ENCODE measurements around the gene SUZ12. TPM values are rescaled to one million over a fixed set of nuclear protein-coding genes. Genes with fewer than 3 reads are reported as not detected.
A peak's percentile ranks its signal among the peaks of the same experiment; 100 is the strongest.

Gene SUZ12
- total and polyA plus RNA-seq, 2 donors from 2014 or later: 10.2 to 23.5 TPM

DNA sequence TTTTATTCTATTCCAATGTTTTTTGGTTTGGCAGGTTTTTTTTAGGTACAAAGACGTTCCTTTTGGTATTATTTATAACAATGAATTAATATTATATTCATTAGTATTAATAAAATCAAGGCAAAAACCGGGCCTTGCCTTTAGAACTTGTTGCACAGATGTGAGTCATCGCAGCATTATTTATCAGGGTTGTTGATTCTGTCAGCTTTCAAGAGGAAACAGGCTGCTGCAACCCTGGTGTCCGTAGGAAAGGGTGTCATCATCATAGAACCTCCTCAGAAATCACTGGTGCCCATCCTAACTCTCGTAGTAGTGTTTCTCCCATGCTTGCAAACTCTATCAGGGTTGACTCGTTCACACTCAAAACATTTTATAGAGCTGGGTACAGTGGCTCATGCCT is 60.2 kb downstream of the SUZ12 start:
- Histone ChIP-seq H3K9ac (ENCODE audit: low read length in 3 of 3) (no peak overlapping the region), H3K36me3 (ENCODE audit: control insufficient read depth in 2 of 3, insufficient read depth in 3 of 3, low read length in 3 of 3) (peaks cover 9 to 16% (median 12%) of the 10 kb centered on the region in 3 donors), H3K27ac (ENCODE audit: low read depth in 2 of 2, low read length in 2 of 2) (no peak overlapping the region), H3K4me1 (ENCODE audit: control insufficient read depth in 2 of 3, insufficient read depth in 2 of 3, low read depth in 1 of 3, low read length in 3 of 3) (no peaks in the 10 kb centered on the region), H3K9me3 (ENCODE audit: control insufficient read depth in 2 of 3, insufficient read depth in 1 of 3, low read length in 3 of 3) (no peaks in the 10 kb centered on the region), H3K4me3 (ENCODE audit: low read length in 3 of 3) (no peak overlapping the region), H3K27me3 (ENCODE audit: control insufficient read depth, insufficient read depth, low read length) (no peaks in the 10 kb centered on the region)
- DNase-seq (no peak), FAIRE-seq (no peak)
- TF ChIP-seq, protein P1, sequence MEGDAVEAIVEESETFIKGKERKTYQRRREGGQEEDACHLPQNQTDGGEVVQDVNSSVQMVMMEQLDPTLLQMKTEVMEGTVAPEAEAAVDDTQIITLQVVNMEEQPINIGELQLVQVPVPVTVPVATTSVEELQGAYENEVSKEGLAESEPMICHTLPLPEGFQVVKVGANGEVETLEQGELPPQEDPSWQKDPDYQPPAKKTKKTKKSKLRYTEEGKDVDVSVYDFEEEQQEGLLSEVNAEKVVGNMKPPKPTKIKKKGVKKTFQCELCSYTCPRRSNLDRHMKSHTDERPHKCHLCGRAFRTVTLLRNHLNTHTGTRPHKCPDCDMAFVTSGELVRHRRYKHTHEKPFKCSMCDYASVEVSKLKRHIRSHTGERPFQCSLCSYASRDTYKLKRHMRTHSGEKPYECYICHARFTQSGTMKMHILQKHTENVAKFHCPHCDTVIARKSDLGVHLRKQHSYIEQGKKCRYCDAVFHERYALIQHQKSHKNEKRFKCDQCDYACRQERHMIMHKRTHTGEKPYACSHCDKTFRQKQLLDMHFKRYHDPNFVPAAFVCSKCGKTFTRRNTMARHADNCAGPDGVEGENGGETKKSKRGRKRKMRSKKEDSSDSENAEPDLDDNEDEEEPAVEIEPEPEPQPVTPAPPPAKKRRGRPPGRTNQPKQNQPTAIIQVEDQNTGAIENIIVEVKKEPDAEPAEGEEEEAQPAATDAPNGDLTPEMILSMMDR (IDR thresholded peaks at IDR 0.05; ENCODE audit: borderline replicate concordance, extremely low read depth, insufficient read depth): no peak
- intact Hi-C loops (cut with DNase I): no loop called here

DNA sequence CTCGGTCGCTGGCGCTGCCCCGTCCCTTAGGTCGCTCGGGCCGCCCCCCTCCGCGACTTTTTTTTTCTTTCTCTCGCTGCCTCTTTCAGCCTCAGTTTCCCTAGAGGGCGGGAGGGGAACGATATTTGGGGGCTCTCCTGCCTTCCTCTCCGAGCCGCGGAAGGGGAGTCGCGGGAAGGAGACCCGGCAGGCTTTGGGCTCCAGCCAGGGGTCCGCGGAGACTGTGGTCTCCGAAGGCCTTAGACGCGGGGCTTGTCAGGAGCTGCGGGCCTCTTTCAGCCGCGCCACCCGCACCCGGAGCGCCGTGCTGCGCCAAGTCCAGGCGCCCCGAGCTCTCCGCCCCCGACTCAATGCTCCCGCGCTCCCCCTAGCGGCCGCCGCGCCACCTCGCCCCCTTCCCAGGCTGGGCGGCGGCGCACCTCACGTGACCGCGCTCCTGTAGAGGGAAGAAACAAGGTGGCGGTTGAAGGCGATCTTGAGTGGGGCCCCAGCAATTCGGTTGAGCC is 70.2 kb downstream of the SUZ12 start, which contains the start of gene LRRC37B:
TSS of gene LRRC37B (plus strand) at position 427 of the 506 bp plus-strand sequence. CDS start 14,010 bp downstream, outside the sequence.
- Histone ChIP-seq H3K9me3 (ENCODE audit: control insufficient read depth in 2 of 3, insufficient read depth in 1 of 3, low read length in 3 of 3) (no peaks in the 10 kb centered on the region), H3K36me3 (ENCODE audit: control insufficient read depth in 2 of 3, insufficient read depth in 3 of 3, low read length in 3 of 3) (peaks cover 0 to 2% (median 0%) of the 10 kb centered on the region in 3 donors), H3K4me1 (ENCODE audit: control insufficient read depth in 2 of 3, insufficient read depth in 2 of 3, low read depth in 1 of 3, low read length in 3 of 3) (peaks cover 0 to 5% (median 0%) of the 10 kb centered on the region in 3 donors), H3K4me3 (ENCODE audit: low read length in 3 of 3) (peak within 1 kb of the TSS; percentile 95 to 100 (median 99)), H3K27me3 (ENCODE audit: control insufficient read depth, insufficient read depth, low read length) (no peaks in the 10 kb centered on the region), H3K9ac (ENCODE audit: low read length in 3 of 3) (peak within 1 kb of the TSS; percentile 84 to 97 (median 97)), H3K27ac (ENCODE audit: low read depth in 2 of 2, low read length in 2 of 2) (peak within 1 kb of the TSS in 1 of 2 donors; percentile 69)
- TF ChIP-seq, protein P1 (IDR thresholded peaks at IDR 0.05; ENCODE audit: borderline replicate concordance, extremely low read depth, insufficient read depth): peak; percentile 92
- intact Hi-C loops (cut with DNase I): no loop called here
- FAIRE-seq (no peak), DNase-seq (peak; percentile 91 to 96 (median 93))

DNA sequence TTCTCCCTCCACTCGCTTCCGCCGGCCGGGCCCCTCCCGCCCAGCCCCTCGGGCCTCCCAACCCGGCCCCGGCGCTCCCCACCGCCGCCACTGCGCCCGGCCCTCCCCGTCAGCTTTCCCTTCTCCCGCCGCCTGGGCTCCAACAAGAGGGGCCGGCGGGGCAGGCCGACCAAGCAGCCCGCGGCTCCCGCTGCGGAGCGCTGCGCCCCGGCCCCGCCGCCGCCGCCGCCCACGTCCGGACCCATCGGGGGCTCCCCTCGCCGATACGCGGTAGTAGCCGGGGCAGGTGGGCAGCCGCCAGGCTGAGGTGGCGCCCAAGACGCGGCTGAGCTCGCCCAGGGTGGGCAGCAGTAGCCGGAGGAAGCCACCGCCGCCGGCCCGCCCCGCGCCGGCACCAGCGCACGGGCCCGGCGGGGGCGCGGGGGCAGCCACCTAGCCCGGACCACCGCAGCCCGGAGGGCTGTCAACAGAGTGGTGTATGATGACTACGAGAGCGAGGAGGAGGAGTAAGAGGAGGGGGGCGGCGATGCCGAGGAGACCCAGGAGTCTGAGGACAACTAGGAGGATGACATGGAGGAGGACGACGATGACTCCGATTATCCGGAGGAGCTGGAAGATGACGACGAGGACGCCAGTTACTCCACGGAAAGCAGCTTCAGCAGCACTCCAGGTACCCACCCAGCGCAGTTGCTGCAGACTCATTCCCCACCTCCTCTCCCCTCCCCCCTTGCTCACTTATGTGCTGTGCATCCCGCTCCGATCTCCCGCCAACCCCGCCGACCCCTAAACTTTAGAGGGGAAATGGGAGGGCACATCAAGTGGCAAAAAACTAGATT is 70.9 kb downstream of the SUZ12 start:
- peak overlapping the region in 1 of 2 donors; percentile 69 for H3K27ac ChIP-seq (ENCODE audit: low read depth in 2 of 2, low read length in 2 of 2)
- no peaks in the 10 kb centered on the region for H3K9me3 ChIP-seq (ENCODE audit: control insufficient read depth in 2 of 3, insufficient read depth in 1 of 3, low read length in 3 of 3)
- no peaks in the 10 kb centered on the region for H3K27me3 ChIP-seq (ENCODE audit: control insufficient read depth, insufficient read depth, low read length)
- no peaks in the 10 kb centered on the region for H3K36me3 ChIP-seq (ENCODE audit: control insufficient read depth in 2 of 3, insufficient read depth in 3 of 3, low read length in 3 of 3)
- peak overlapping the region; percentile 95 to 100 (median 99) for H3K4me3 ChIP-seq (ENCODE audit: low read length in 3 of 3)
- DNase-seq (peak; percentile 52 to 79 (median 71)), FAIRE-seq (no peak)
- TF ChIP-seq, protein P1 (IDR thresholded peaks at IDR 0.05; ENCODE audit: borderline replicate concordance, extremely low read depth, insufficient read depth): no peak
- peak overlapping the region; percentile 84 to 97 (median 97) for H3K9ac ChIP-seq (ENCODE audit: low read length in 3 of 3)
- peaks cover 0 to 5% (median 0%) of the 10 kb centered on the region in 3 donors for H3K4me1 ChIP-seq (ENCODE audit: control insufficient read depth in 2 of 3, insufficient read depth in 2 of 3, low read depth in 1 of 3, low read length in 3 of 3)
- intact Hi-C loops (cut with DNase I): no loop called here
